NB4 (cell line): ENCODE results near the gene PCBP4.

Experiments
- CTCF ChIP-seq: IDR thresholded peaks from one replicate; pipeline ENCODE4 v1.5.1; 2012; ENCODE audit warnings: low read depth, low read length
- MYC ChIP-seq: IDR thresholded peaks from 2 replicates; pipeline ENCODE4 v1.6.1; 2011; ENCODE audit warnings: low read depth, low read length
- POLR2A ChIP-seq: IDR thresholded peaks from 2 replicates; pipeline ENCODE4 v1.6.1; 2011; ENCODE audit warnings: mild to moderate bottlenecking; ENCODE audit not compliant: insufficient read length; ENCODE audit errors: extremely low read depth
- TF ChIP-seq, protein P1 (sequence below): IDR thresholded peaks from 2 replicates; pipeline ENCODE4 v1.6.1; 2011; ENCODE audit warnings: low read depth, low read length

GRCh38 chr3:51994530-51994929 is 27.3 kb upstream of the PCBP4 start:
- TF ChIP-seq CTCF, result no peak
- no peak for TF ChIP-seq POLR2A
- TF ChIP-seq, protein P1, sequence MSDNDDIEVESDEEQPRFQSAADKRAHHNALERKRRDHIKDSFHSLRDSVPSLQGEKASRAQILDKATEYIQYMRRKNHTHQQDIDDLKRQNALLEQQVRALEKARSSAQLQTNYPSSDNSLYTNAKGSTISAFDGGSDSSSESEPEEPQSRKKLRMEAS, result no peak
- TF ChIP-seq MYC, result no peak
